Measurements from ENCODE around the gene LRRC38.

DNA sequence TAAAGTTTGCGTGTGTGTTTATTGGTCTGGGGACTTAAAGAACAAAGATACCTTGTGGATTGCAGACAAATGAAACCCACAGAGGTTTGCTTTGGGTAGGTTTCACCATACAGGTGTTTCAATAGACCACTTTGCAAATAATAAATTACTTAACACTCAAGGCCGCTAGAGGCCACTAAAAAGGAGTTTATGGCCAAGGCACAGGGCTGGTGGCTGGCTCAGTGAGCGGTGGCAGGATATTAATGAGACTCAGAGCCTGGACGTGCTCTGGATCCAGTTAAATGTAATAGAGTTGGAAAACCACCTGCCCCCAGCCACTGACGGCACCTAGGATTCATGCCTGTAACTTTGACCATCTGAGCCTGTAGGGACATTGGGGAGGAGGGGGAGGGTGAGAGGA lies 44.5 kb downstream of the LRRC38 start:
- TF ChIP-seq, protein P1, sequence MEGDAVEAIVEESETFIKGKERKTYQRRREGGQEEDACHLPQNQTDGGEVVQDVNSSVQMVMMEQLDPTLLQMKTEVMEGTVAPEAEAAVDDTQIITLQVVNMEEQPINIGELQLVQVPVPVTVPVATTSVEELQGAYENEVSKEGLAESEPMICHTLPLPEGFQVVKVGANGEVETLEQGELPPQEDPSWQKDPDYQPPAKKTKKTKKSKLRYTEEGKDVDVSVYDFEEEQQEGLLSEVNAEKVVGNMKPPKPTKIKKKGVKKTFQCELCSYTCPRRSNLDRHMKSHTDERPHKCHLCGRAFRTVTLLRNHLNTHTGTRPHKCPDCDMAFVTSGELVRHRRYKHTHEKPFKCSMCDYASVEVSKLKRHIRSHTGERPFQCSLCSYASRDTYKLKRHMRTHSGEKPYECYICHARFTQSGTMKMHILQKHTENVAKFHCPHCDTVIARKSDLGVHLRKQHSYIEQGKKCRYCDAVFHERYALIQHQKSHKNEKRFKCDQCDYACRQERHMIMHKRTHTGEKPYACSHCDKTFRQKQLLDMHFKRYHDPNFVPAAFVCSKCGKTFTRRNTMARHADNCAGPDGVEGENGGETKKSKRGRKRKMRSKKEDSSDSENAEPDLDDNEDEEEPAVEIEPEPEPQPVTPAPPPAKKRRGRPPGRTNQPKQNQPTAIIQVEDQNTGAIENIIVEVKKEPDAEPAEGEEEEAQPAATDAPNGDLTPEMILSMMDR (IDR thresholded peaks at IDR 0.05; ENCODE audit: insufficient read depth, low read depth, low read length): no peak
- TF ChIP-seq EZH2 (IDR thresholded peaks at IDR 0.05; ENCODE audit: insufficient read depth, low read length): no peak
